Measurements from ENCODE around the gene C4orf51. TPM values are rescaled to one million over a fixed set of nuclear protein-coding genes. Genes with fewer than 3 reads are reported as not detected.

Gene C4orf51
- total and polyA plus RNA-seq, 2 donors (not counting 1 experiment from before 2014, with no cell fraction given) = not detected

DNA sequence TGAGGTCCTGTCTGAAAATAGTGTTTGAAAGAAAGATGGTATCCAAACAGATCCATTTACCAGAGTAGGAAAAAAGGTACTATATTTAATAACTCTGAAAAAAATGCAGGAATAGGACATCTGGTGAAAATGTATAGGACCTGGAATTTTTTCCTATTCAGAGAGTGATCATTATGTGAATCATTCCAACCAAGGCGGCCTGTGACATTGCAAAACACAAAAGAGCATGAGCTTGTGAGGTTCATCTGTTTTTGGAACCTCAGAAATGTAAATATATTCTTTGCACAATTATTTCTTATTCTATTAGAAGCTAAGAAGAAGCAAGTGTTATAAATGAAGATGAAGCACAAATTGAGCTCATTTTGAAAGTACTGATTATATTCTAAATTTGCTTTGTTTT lies 2.0 kb downstream of the C4orf51 start:
- no peak overlapping the region for H3K27ac Mint-ChIP-seq
- peaks cover 10% of the 10 kb centered on the region for H3K9me3 Mint-ChIP-seq (ENCODE audit: insufficient read depth)
- no peak overlapping the region for H3K27ac ChIP-seq (ENCODE audit: low read length in 2 of 2)
- H3K9ac ChIP-seq (ENCODE audit: low read length) = no peak overlapping the region
- no peak for TF ChIP-seq EZH2 (IDR thresholded peaks at IDR 0.05; ENCODE audit: borderline replicate concordance, insufficient read depth, low read depth, low read length, poor library complexity, severe bottlenecking)
- TF ChIP-seq, protein P1, sequence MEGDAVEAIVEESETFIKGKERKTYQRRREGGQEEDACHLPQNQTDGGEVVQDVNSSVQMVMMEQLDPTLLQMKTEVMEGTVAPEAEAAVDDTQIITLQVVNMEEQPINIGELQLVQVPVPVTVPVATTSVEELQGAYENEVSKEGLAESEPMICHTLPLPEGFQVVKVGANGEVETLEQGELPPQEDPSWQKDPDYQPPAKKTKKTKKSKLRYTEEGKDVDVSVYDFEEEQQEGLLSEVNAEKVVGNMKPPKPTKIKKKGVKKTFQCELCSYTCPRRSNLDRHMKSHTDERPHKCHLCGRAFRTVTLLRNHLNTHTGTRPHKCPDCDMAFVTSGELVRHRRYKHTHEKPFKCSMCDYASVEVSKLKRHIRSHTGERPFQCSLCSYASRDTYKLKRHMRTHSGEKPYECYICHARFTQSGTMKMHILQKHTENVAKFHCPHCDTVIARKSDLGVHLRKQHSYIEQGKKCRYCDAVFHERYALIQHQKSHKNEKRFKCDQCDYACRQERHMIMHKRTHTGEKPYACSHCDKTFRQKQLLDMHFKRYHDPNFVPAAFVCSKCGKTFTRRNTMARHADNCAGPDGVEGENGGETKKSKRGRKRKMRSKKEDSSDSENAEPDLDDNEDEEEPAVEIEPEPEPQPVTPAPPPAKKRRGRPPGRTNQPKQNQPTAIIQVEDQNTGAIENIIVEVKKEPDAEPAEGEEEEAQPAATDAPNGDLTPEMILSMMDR (IDR thresholded peaks at IDR 0.05) = no peak
- no CpG with 5 or more reads among the region's 1 CpG for WGBS (ENCODE audit: insufficient coverage)
- H3K4me2 ChIP-seq (replicated peaks; ENCODE audit: low read depth, low read length, poor library complexity, severe bottlenecking) = no peak overlapping the region
- H3K27me3 Mint-ChIP-seq = peaks cover 36% of the 10 kb centered on the region
- no peaks in the 10 kb centered on the region for H3K27me3 ChIP-seq (replicated peaks in 1 of 4; ENCODE audit: control extremely low read depth in 1 of 4, control insufficient read depth in 3 of 4, insufficient read depth in 4 of 4, low read length in 3 of 4)
- DNase-seq (no peak), ATAC-seq (ENCODE audit: low read depth) (no peak)
- no peaks in the 10 kb centered on the region for H3K36me3 ChIP-seq (replicated peaks in 1 of 2; ENCODE audit: control extremely low read depth in 1 of 2, control insufficient read depth in 1 of 2, extremely low read depth in 1 of 2, insufficient read depth in 2 of 2, low read length in 1 of 2)
- no peaks in the 10 kb centered on the region for H4K20me1 ChIP-seq (ENCODE audit: control insufficient read depth, insufficient read depth, low read length, poor library complexity, severe bottlenecking)
- H3K79me2 ChIP-seq (ENCODE audit: control insufficient read depth, insufficient read depth, low read length) = no peaks in the 10 kb centered on the region
- CTCF ChIA-PET = no interaction called here
- H3K4me3 ChIP-seq (ENCODE audit: control extremely low read depth in 1 of 5, extremely low read depth in 1 of 5, insufficient read depth in 1 of 5, low read depth in 2 of 5, low read length in 4 of 5) = no peak overlapping the region
- POLR2A ChIA-PET = no interaction called here
- no peak overlapping the region for H2AFZ ChIP-seq (ENCODE audit: insufficient read depth, low read depth, low read length, poor library complexity, severe bottlenecking)
- H3K9me3 ChIP-seq (ENCODE audit: control extremely low read depth in 1 of 3, control insufficient read depth in 2 of 3, insufficient read depth in 1 of 3, low read length in 2 of 3) = peaks cover 0 to 4% (median 0%) of the 10 kb centered on the region in 3 donors
- intact Hi-C loops (cut with micrococcal nuclease) = no loop called here
- no peaks in the 10 kb centered on the region for H3K4me1 Mint-ChIP-seq
- H3K4me1 ChIP-seq (ENCODE audit: control insufficient read depth in 2 of 2, insufficient read depth in 2 of 2, low read length in 2 of 2) = no peaks in the 10 kb centered on the region
- H3K4me3 Mint-ChIP-seq = no peak overlapping the region

DNA sequence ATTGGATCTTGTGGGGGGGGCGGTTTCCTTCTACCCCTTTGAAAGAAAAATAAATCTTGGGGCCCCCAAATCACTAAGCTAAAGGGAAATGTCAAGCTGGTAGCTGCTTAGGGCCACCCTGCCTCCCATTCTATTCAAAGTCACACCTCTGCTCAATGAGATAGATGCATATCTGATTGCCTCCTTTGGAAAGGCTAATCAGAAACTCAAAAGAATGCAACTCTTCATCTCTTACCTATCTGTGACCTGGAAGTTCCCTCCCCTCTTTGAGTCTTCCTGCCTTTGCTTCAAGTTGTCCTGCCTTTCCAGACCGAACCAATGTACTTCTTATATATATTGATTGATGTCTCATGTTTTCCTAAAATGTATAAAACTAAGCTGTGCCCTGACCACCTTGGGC lies 7.0 kb downstream of the C4orf51 start:
- no peak for ATAC-seq (ENCODE audit: low read depth)
- Mint-ChIP-seq H3K9me3 (ENCODE audit: insufficient read depth) (peaks cover 11% of the 10 kb centered on the region), H3K4me3 (no peak overlapping the region), H3K27me3 (peaks cover 25% of the 10 kb centered on the region), H3K4me1 (no peaks in the 10 kb centered on the region), H3K27ac (no peak overlapping the region)
- Histone ChIP-seq H3K4me2 (replicated peaks; ENCODE audit: low read depth, low read length, poor library complexity, severe bottlenecking) (no peak overlapping the region), H4K20me1 (ENCODE audit: control insufficient read depth, insufficient read depth, low read length, poor library complexity, severe bottlenecking) (no peaks in the 10 kb centered on the region), H3K27me3 (replicated peaks in 1 of 4; ENCODE audit: control extremely low read depth in 1 of 4, control insufficient read depth in 3 of 4, insufficient read depth in 4 of 4, low read length in 3 of 4) (no peaks in the 10 kb centered on the region), H3K79me2 (ENCODE audit: control insufficient read depth, insufficient read depth, low read length) (no peaks in the 10 kb centered on the region), H3K9ac (ENCODE audit: low read length) (no peak overlapping the region), H3K4me1 (ENCODE audit: control insufficient read depth in 2 of 2, insufficient read depth in 2 of 2, low read length in 2 of 2) (no peaks in the 10 kb centered on the region), H2AFZ (ENCODE audit: insufficient read depth, low read depth, low read length, poor library complexity, severe bottlenecking) (no peak overlapping the region), H3K36me3 (replicated peaks in 1 of 2; ENCODE audit: control extremely low read depth in 1 of 2, control insufficient read depth in 1 of 2, extremely low read depth in 1 of 2, insufficient read depth in 2 of 2, low read length in 1 of 2) (no peaks in the 10 kb centered on the region), H3K9me3 (ENCODE audit: control extremely low read depth in 1 of 3, control insufficient read depth in 2 of 3, insufficient read depth in 1 of 3, low read length in 2 of 3) (no peaks in the 10 kb centered on the region), H3K4me3 (ENCODE audit: control extremely low read depth in 1 of 5, extremely low read depth in 1 of 5, insufficient read depth in 1 of 5, low read depth in 2 of 5, low read length in 4 of 5) (no peak overlapping the region), H3K27ac (ENCODE audit: low read length in 2 of 2) (no peak overlapping the region)
- ChIA-PET POLR2A (no interaction called here), CTCF (no interaction called here)
- intact Hi-C loops (cut with micrococcal nuclease) = no loop called here
- DNase-seq = no peak
- no CpG with 5 or more reads among the region's 2 CpGs for WGBS (ENCODE audit: insufficient coverage)
- TF ChIP-seq, protein P1 (IDR thresholded peaks at IDR 0.05) = no peak
- TF ChIP-seq EZH2 (IDR thresholded peaks at IDR 0.05; ENCODE audit: borderline replicate concordance, insufficient read depth, low read depth, low read length, poor library complexity, severe bottlenecking) = no peak

Data from B cell (primary cell).